Skeletal muscle tissue (tissue), 4 donors: ENCODE results near the gene TTLL5. TPM values are rescaled to one million over a fixed set of nuclear protein-coding genes. Genes with fewer than 3 reads are reported as not detected.

ENCODE experiments used
- H3K27ac ChIP-seq: one replicate; pipeline ENCODE4 v1.7.0; 2013; ENCODE audit warnings: mild to moderate bottlenecking, low read depth, low read length, inconsistent platforms
- H3K27me3 ChIP-seq, 3 donors: one replicate each; pipeline ENCODE4 v1.7.0; 2013; ENCODE audit warnings: low read length in 3 of 3; ENCODE audit not compliant: control insufficient read depth in 3 of 3, insufficient read depth in 3 of 3
- H3K36me3 ChIP-seq, 3 donors: one replicate each; pipeline ENCODE4 v1.7.0; 2013; ENCODE audit warnings: low read length in 3 of 3; ENCODE audit not compliant: control insufficient read depth in 3 of 3, insufficient read depth in 3 of 3
- H3K4me1 ChIP-seq, 3 donors: one replicate each; pipeline ENCODE4 v1.7.0; 2013; ENCODE audit warnings: low read length in 3 of 3, mild to moderate bottlenecking in 3 of 3; ENCODE audit not compliant: control insufficient read depth in 3 of 3, insufficient read depth in 3 of 3
- H3K4me3 ChIP-seq, 3 donors: one replicate each; pipeline ENCODE4 v1.7.0; 2013; ENCODE audit warnings: low read length in 3 of 3
- H3K9ac ChIP-seq, 3 donors: one replicate each; pipeline ENCODE4 v1.7.0; 2013; ENCODE audit warnings: low read length in 3 of 3, mild to moderate bottlenecking in 3 of 3, moderate library complexity in 2 of 3, low read depth in 1 of 3
- H3K9me3 ChIP-seq, 3 donors: one replicate each; pipeline ENCODE4 v1.7.0; 2013; ENCODE audit warnings: low read length in 3 of 3; ENCODE audit not compliant: control insufficient read depth in 3 of 3
- total RNA-seq: library from RNA; depleted of rRNA; stranded (reverse); fragments of >200 nt; gene quantifications from one replicate; pipeline ENCODE4 v1.2.3, GENCODE V29; 2014
- donor health status: Osteomylitis.

Gene TTLL5
- total RNA-seq, 1 donor from 2014 or later: 13.6 TPM

DNA sequence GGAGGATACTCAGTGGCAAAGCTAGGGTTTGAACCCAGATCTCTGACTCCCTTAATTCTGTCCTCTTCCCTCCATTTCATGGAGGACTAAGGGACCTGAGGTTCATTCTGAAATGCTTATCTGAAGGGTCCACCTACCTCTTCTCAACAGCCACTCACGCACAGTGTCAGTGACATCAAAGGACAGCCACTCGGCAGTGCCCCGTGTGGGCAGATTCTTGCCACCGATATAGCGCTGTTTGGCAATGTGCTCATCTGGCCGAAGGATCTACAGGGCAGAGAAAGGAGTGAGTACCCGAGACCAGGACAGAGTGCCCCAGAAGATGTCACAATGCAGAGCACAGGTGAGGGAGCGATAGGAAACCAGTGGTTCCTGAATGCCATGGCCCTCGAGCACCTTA is 309.9 kb downstream of the TTLL5 start:
- Histone ChIP-seq H3K27ac (no peak overlapping the region), H3K4me1 (peaks cover 6 to 22% (median 12%) of the 10 kb centered on the region in 3 donors), H3K27me3 (no peaks in the 10 kb centered on the region), H3K4me3 (no peak overlapping the region), H3K9me3 (no peaks in the 10 kb centered on the region), H3K9ac (no peak overlapping the region), H3K36me3 (peaks cover 24 to 27% (median 25%) of the 10 kb centered on the region in 3 donors)

DNA sequence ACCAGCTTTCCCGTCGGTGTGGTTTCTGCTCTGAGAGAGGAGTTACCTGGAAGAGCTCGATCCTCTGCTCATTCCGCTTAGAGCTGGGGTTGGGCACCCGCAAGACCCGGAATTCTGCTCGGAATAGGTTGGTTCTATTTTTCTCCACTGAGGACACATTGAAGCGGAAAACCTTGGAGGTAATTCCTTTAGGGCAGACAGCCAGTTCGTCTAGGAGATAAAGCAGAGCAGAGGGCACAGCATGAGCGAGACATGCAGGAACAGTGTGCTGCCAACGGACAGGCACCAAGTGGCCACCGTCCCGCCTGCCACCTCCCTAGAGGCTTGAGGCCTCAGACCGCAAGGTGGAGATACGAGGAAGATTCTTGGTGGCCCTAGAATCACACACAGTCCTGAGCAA is 310.5 kb downstream of the TTLL5 start:
- H3K27me3 ChIP-seq: no peaks in the 10 kb centered on the region
- no peaks in the 10 kb centered on the region for H3K9me3 ChIP-seq
- no peak overlapping the region for H3K4me3 ChIP-seq
- peaks cover 20 to 22% (median 20%) of the 10 kb centered on the region in 3 donors for H3K36me3 ChIP-seq
- H3K27ac ChIP-seq: no peak overlapping the region
- H3K4me1 ChIP-seq: peaks cover 7 to 24% (median 12%) of the 10 kb centered on the region in 3 donors
- H3K9ac ChIP-seq: no peak overlapping the region

DNA sequence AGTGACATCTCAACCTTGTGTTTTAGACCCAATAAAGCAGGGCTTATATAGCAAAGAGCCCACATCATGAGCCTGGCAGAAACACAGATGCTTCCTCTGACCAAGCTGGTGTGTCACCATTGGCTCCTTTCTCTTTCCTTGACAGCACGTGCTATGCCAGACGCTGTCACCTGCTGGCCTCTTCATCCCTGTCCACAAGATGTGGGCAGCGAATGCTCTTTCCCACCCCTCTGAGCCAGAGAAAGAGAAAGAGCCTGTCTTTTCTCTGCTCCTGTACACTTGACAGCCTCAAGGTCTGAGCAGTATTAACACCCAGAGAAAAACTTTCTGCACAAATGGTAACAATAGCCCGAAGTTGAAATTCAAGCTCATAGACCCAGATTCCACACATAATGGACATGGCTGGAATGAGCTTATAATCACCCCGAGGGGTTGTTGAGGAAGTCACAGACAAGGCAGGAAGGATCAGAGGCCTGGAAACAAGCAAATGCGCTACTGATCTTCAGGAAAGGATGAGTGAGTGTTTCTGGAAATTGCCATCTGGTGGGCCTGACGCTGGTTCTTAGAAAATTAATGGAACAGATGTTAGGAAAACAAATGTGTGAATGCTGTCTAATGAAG is 311.9 kb downstream of the TTLL5 start:
- no peak overlapping the region for H3K4me3 ChIP-seq
- H3K27me3 ChIP-seq: no peaks in the 10 kb centered on the region
- peaks cover 9 to 10% (median 9%) of the 10 kb centered on the region in 3 donors for H3K36me3 ChIP-seq
- no peak overlapping the region for H3K9ac ChIP-seq
- no peak overlapping the region for H3K27ac ChIP-seq
- peaks cover 11 to 28% (median 14%) of the 10 kb centered on the region in 3 donors for H3K4me1 ChIP-seq
- H3K9me3 ChIP-seq: no peaks in the 10 kb centered on the region

DNA sequence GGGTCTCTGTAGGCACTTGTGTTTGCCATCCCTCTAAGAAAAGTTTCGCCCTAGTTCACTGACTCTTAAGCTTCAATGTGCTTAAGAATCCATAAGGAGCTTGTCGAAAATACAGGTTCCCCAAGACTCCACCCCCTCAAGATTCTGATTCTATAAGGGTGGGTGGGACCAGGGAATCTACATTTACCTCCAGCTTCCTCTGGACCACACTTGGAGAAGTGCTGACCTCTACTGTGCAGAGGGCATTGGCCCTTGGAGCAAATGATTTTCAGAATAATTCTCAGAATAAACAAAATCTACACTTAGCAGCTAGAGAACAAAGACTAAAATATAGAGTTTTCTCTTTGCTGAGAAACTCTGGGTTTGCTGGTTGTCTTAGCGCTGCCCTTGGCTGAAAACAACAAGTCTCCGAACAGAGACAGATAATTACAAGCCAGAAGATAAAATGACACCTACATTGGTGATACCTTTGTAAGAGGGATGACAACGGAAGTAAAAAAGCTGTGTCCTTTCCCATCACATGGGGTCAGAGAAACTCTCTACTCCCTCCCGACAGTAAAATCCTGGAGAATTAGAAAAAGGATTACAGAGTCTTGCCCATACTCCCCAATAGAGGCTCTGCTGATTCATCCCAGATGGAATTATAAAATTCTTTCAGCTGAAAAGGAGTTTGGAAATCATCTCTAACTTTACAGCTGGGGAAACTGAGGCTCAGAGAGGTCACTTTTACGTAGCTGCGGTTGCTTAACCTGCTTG is 316.0 kb downstream of the TTLL5 start:
- Histone ChIP-seq H3K9ac (no peak overlapping the region), H3K9me3 (no peaks in the 10 kb centered on the region), H3K27ac (no peak overlapping the region), H3K4me3 (no peak overlapping the region), H3K4me1 (peaks cover 40 to 52% (median 50%) of the 10 kb centered on the region in 3 donors), H3K27me3 (no peaks in the 10 kb centered on the region), H3K36me3 (no peaks in the 10 kb centered on the region)

DNA sequence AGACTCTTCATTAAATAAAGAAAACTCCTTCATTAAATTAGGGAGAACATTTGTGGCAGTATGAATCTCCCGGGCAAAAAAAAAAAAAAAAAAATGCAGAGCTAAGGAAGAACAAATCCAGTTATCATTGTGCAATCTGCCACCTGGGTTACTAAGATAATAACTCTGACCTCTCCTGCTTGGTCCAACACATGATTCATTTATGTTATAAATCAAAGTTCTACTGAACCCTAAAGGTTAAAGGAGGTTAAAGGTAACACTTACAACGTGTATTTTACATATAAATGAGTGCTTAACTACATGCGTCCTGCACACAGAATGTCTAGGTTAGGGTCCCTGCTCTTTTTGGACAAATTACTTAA is 316.5 kb downstream of the TTLL5 start:
- H3K27ac ChIP-seq: no peak overlapping the region
- H3K36me3 ChIP-seq: no peaks in the 10 kb centered on the region
- no peak overlapping the region for H3K4me3 ChIP-seq
- H3K9me3 ChIP-seq: no peaks in the 10 kb centered on the region
- H3K9ac ChIP-seq: no peak overlapping the region
- H3K4me1 ChIP-seq: peaks cover 37 to 50% (median 46%) of the 10 kb centered on the region in 3 donors
- no peaks in the 10 kb centered on the region for H3K27me3 ChIP-seq

GRCh38 chr14:75978249-75978731 is 317.2 kb downstream of the TTLL5 start:
- H3K27me3 ChIP-seq: no peaks in the 10 kb centered on the region
- no peaks in the 10 kb centered on the region for H3K9me3 ChIP-seq
- no peak overlapping the region for H3K4me3 ChIP-seq
- peak overlapping the region in 2 of 3 donors; percentile 16 to 88 for H3K9ac ChIP-seq
- H3K36me3 ChIP-seq: no peaks in the 10 kb centered on the region
- H3K4me1 ChIP-seq: peaks cover 40 to 46% (median 45%) of the 10 kb centered on the region in 3 donors
- H3K27ac ChIP-seq: peak overlapping the region; percentile 95

GRCh38 chr14:75979071-75979571 is 318.1 kb downstream of the TTLL5 start:
- H3K27ac ChIP-seq: peak overlapping the region; percentile 95

DNA sequence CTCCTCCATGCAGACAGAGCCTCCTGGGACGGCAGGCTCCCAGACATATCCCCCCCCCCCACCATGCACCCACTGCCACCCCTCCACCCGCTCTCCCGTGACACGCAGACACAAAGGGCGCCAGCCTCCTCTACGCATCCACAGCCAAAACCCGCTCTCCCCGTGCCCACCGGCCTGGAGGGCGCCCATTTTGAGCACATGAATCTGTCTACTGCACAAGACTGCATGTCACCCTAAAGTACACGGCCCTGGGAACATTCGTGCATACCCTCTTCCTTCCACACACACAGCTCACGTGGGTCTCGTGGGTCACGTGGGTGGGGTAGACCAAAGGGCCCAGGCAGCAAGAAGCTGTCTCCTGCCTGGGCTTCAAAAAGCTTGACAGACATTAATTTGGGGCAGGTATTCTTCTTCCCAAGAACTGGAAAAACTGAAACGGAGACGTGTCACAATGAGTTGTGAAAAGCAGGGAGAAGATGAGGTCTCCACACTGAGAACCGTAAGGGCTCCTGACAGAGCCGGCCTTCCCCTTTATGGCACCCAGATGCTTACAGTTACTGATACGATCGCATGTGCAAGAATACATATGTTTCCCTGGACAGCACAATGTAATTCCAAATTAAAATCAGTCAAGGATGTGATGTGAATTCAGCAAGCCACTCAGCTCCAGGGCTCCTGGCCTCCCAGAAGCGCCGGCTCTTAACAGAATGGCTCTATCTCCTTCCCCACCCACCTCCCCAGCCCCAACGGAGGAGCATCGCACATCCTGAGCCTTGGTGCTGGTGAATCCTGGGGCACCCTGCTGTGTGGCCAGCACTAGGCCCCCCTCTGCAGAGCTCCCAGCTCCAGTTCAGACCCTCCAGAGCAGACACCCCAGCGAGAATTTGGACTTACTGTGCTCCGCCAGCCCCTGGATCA is 318.9 kb downstream of the TTLL5 start:
- H3K4me3 ChIP-seq: peak overlapping the region; percentile 69 to 86 (median 82)
- no peaks in the 10 kb centered on the region for H3K27me3 ChIP-seq
- peak overlapping the region; percentile 95 for H3K27ac ChIP-seq
- H3K36me3 ChIP-seq: no peaks in the 10 kb centered on the region
- H3K4me1 ChIP-seq: peaks cover 40 to 45% (median 42%) of the 10 kb centered on the region in 3 donors
- no peaks in the 10 kb centered on the region for H3K9me3 ChIP-seq
- peak overlapping the region; percentile 71 to 89 (median 88) for H3K9ac ChIP-seq

More at GRCh38 chr14:75979071-75979571, 318.1 kb downstream of the TTLL5 start:
- no peaks in the 10 kb centered on the region for H3K27me3 ChIP-seq
- H3K4me3 ChIP-seq: peak overlapping the region; percentile 69 to 86 (median 82)
- H3K9me3 ChIP-seq: no peaks in the 10 kb centered on the region
- peak overlapping the region; percentile 57 to 89 (median 88) for H3K9ac ChIP-seq
- no peaks in the 10 kb centered on the region for H3K36me3 ChIP-seq
- H3K4me1 ChIP-seq: peaks cover 40 to 45% (median 42%) of the 10 kb centered on the region in 3 donors

DNA sequence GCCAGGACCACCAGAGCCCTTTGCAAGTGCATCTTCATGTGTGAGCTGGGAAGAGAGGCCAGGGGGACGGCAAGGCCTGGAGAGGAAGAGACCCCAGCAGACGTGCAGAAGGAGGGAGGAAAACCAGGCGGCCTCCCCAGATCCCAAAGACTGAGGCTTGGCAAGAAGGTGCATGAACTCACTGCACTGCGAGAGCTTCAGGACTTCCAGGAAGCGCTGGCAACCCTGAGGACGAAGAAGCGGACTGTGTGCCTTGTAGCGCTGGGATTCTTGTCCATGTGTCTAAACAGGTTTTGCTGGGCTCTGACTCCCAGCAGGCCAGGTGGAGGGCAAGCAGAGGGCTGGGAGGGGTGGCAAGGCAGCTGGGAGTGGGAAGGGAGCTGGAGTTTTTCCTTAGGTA is 319.8 kb downstream of the TTLL5 start:
- Histone ChIP-seq H3K9ac (peak overlapping the region; percentile 71 to 89 (median 88)), H3K4me1 (peaks cover 43 to 46% (median 45%) of the 10 kb centered on the region in 3 donors)

More for the DNA sequence above, 319.8 kb downstream of the TTLL5 start:
- Histone ChIP-seq H3K36me3 (no peaks in the 10 kb centered on the region), H3K4me3 (peak overlapping the region; percentile 69 to 86 (median 82)), H3K9me3 (no peaks in the 10 kb centered on the region), H3K27ac (peak overlapping the region; percentile 95), H3K27me3 (no peaks in the 10 kb centered on the region)
